GM23338 (cell line): ENCODE results near the gene OCA2. TPM values are rescaled to one million over a fixed set of nuclear protein-coding genes. Genes with fewer than 3 reads are reported as not detected.

Experiments used
- ATAC-seq: fragments of 200-7000 bp; cut with Tn5 transposase; 3 replicates; pipeline ENCODE4 v1.9.1; 2020
- DNase-seq: peaks from one replicate; pipeline ENCODE4 v3.0.0-alpha.2; 2015; ENCODE audit warnings: low spot score
- H2AFZ ChIP-seq: fragments of 200-600 bp; sonication (generic); 2 replicates; pipeline ENCODE4 v1.8.0; 2016; ENCODE audit warnings: antibody characterized with exemption, mild to moderate bottlenecking, moderate library complexity
- H3F3A ChIP-seq: fragments of 200-600 bp; sonication (generic); replicated peaks from 2 replicates; pipeline ENCODE4 v1.8.0; 2017; ENCODE audit warnings: antibody characterized with exemption, mixed run types, low read depth
- H3K27ac ChIP-seq: fragments of 200-600 bp; sonication (generic); 2 replicates; pipeline ENCODE4 v1.6.1; 2016; ENCODE audit warnings: low read depth
- H3K27me3 ChIP-seq: fragments of 200-600 bp; sonication (generic); 2 replicates; pipeline ENCODE4 v1.8.0; 2016; ENCODE audit warnings: mild to moderate bottlenecking, mixed run types, moderate library complexity; ENCODE audit not compliant: insufficient read depth
- H3K36me3 ChIP-seq: fragments of 200-600 bp; sonication (generic); 2 replicates; pipeline ENCODE4 v1.8.0; 2016; ENCODE audit warnings: mild to moderate bottlenecking; ENCODE audit not compliant: insufficient read depth
- H3K4me1 ChIP-seq: fragments of 200-600 bp; sonication (generic); 2 replicates; pipeline ENCODE4 v1.8.0; 2016; ENCODE audit warnings: mild to moderate bottlenecking, moderate library complexity; ENCODE audit not compliant: insufficient read depth
- H3K4me2 ChIP-seq: fragments of 200-600 bp; sonication (generic); 2 replicates; pipeline ENCODE4 v1.7.1; 2017; ENCODE audit warnings: mixed run types
- H3K4me3 ChIP-seq: fragments of 200-600 bp; sonication (generic); 2 replicates; pipeline ENCODE4 v1.6.1; 2016; ENCODE audit warnings: mixed run types
- H3K79me2 ChIP-seq: fragments of 200-600 bp; sonication (generic); replicated peaks from 2 replicates; pipeline ENCODE4 v1.8.0; 2017; ENCODE audit warnings: mild to moderate bottlenecking; ENCODE audit not compliant: insufficient read depth
- H3K9me2 ChIP-seq: fragments of 200-600 bp; sonication (generic); 2 replicates; pipeline ENCODE4 v1.8.0; 2017; ENCODE audit not compliant: insufficient read depth
- H4K20me1 ChIP-seq: fragments of 200-600 bp; sonication (generic); replicated peaks from 2 replicates; pipeline ENCODE4 v1.8.0; 2017; ENCODE audit warnings: mild to moderate bottlenecking; ENCODE audit not compliant: insufficient read depth
- H3K27ac Mint-ChIP-seq: 2 replicates; pipeline ENCODE4 v1.8.0; 2020; ENCODE audit warnings: inconsistent platforms, mild to moderate bottlenecking, moderate library complexity, mixed read lengths
- H3K27me3 Mint-ChIP-seq: 3 replicates; pipeline ENCODE4 v1.8.0; 2022; ENCODE audit warnings: low read depth, mild to moderate bottlenecking, moderate library complexity, mixed read lengths, inconsistent platforms; ENCODE audit not compliant: insufficient read depth, poor library complexity
- H3K36me3 Mint-ChIP-seq: 3 replicates; pipeline ENCODE4 v1.8.0; 2021; ENCODE audit warnings: low read depth, mild to moderate bottlenecking, inconsistent platforms, moderate library complexity, mixed read lengths
- H3K4me1 Mint-ChIP-seq: 3 replicates; pipeline ENCODE4 v1.8.0; 2020; ENCODE audit warnings: mild to moderate bottlenecking, inconsistent platforms, mixed read lengths
- H3K4me3 Mint-ChIP-seq: 3 replicates; pipeline ENCODE4 v1.8.0; 2021; ENCODE audit warnings: moderate library complexity, mild to moderate bottlenecking, inconsistent platforms, mixed read lengths
- H3K9me3 Mint-ChIP-seq: 3 replicates; pipeline ENCODE4 v1.8.0; 2020; ENCODE audit warnings: moderate library complexity, mild to moderate bottlenecking, inconsistent platforms, mixed read lengths
- CREB1 ChIP-seq: fragments of 250-450 bp; sonication (Bioruptor Pico); IDR thresholded peaks from 2 replicates; pipeline ENCODE4 v1.5.0; 2020; ENCODE audit warnings: low read depth, mild to moderate bottlenecking, moderate library complexity
- CTCF ChIP-seq, 2 experiments: fragments of 200-600 bp in 1 of 2; sonication (generic) in 1 of 2; conservative IDR thresholded peaks; 2 replicates each; pipeline versions ENCODE4 v1.5.1 to v1.6.1; 2016 to 2017; ENCODE audit warnings: antibody characterized with exemption in 2 of 2, low read depth in 2 of 2, mild to moderate bottlenecking in 2 of 2, moderate library complexity in 1 of 2
- ETS1 ChIP-seq: IDR thresholded peaks from 2 replicates; pipeline ENCODE4 v1.6.1; 2016; ENCODE audit warnings: antibody characterized with exemption
- EZH2 ChIP-seq: fragments of 200-600 bp; sonication (generic); IDR thresholded peaks from one replicate; pipeline ENCODE4 v1.8.0; 2017; ENCODE audit warnings: antibody characterized with exemption, mild to moderate bottlenecking, low read depth; ENCODE audit not compliant: unreplicated experiment
- EZH2phosphoT487 ChIP-seq: fragments of 200-600 bp; sonication (generic); IDR thresholded peaks from one replicate; pipeline ENCODE4 v1.8.1; 2018; ENCODE audit warnings: antibody characterized with exemption; ENCODE audit not compliant: unreplicated experiment
- JUNB ChIP-seq: IDR thresholded peaks from one replicate; pipeline ENCODE4 v1.6.1; 2016; ENCODE audit warnings: antibody characterized with exemption; ENCODE audit not compliant: unreplicated experiment
- POLR2AphosphoS5 ChIP-seq: IDR thresholded peaks from 2 replicates; pipeline ENCODE4 v1.6.1; 2016; ENCODE audit warnings: antibody characterized with exemption, low read depth
- REST ChIP-seq: IDR thresholded peaks from one replicate; pipeline ENCODE4 v1.6.1; 2018; ENCODE audit warnings: antibody characterized with exemption; ENCODE audit not compliant: unreplicated experiment
- ZNF114 ChIP-seq: fragments of 250-450 bp; sonication (Bioruptor Pico); IDR thresholded peaks from 2 replicates; pipeline ENCODE4 v1.5.0; 2020; ENCODE audit warnings: mild to moderate bottlenecking, moderate library complexity
- ZNF331 ChIP-seq: fragments of 250-450 bp; sonication (Bioruptor Pico); IDR thresholded peaks from 2 replicates; pipeline ENCODE4 v1.5.0; 2020; ENCODE audit warnings: low read depth, mild to moderate bottlenecking, moderate library complexity
- polyA plus RNA-seq: library from polyadenylated mRNA; unstranded; fragments of >200 nt; fragmentation: Nextera tagmentation; extraction: Ambion mirVana; gene quantifications from 2 replicates; pipeline ENCODE4 v1.2.1, GENCODE V29; 2016
- total RNA-seq: library from RNA; depleted of rRNA; stranded (reverse); fragments of >200 nt; shearing (Covaris generic); gene quantifications from 2 replicates; pipeline ENCODE4 v1.2.3, GENCODE V29; 2014

The OCA2 gene
- total and polyA plus RNA-seq, 2 experiments from 2014 or later: 0.40 to 0.69 TPM

- no peak for TF ChIP-seq CTCF (conservative IDR thresholded peaks at IDR 0.05; ENCODE audit: low read depth in 2 of 2)
- no peak for TF ChIP-seq JUNB
- no peak for TF ChIP-seq ZNF331 (CRISPR knock-in tag)
- TF ChIP-seq EZH2: no peak
Measured at GRCh38 chr15:27973886-27974285, 125.2 kb downstream of the OCA2 start (continued).

- Histone ChIP-seq H3K79me2 (no peaks in the 10 kb centered on the region), H3K4me2 (no peak overlapping the region), H2AFZ (no peak overlapping the region), H3K36me3 (no peaks in the 10 kb centered on the region), H3F3A (no peaks in the 10 kb centered on the region), H3K9me2 (no peaks in the 10 kb centered on the region), H3K27ac (no peak overlapping the region), H3K4me1 (no peaks in the 10 kb centered on the region), H3K4me3 (no peak overlapping the region), H3K27me3 (no peaks in the 10 kb centered on the region), H4K20me1 (no peaks in the 10 kb centered on the region)
- H3K36me3 Mint-ChIP-seq: no peaks in the 10 kb centered on the region
- ATAC-seq: no peak
- no peaks in the 10 kb centered on the region for H3K27me3 Mint-ChIP-seq
- H3K9me3 Mint-ChIP-seq: no peaks in the 10 kb centered on the region; the same call in none of the 3 replicates
- no peak for DNase-seq
- no peaks in the 10 kb centered on the region for H3K4me1 Mint-ChIP-seq
- TF ChIP-seq REST (no peak), POLR2AphosphoS5 (no peak)
- no peak overlapping the region for H3K4me3 Mint-ChIP-seq
- H3K27ac Mint-ChIP-seq: no peak overlapping the region
Measured at GRCh38 chr15:27970661-27971392, 128.3 kb downstream of the OCA2 start.

- Mint-ChIP-seq H3K36me3 (no peaks in the 10 kb centered on the region), H3K4me1 (no peaks in the 10 kb centered on the region), H3K27me3 (no peaks in the 10 kb centered on the region), H3K4me3 (no peak overlapping the region), H3K27ac (no peak overlapping the region), H3K9me3 (no peaks in the 10 kb centered on the region; the same call in 2 of the 3 replicates)
- no peak overlapping the region for H3K27ac ChIP-seq
- H3K36me3 ChIP-seq: no peaks in the 10 kb centered on the region
- no peaks in the 10 kb centered on the region for H4K20me1 ChIP-seq
- H3K79me2 ChIP-seq: no peaks in the 10 kb centered on the region
- no peak for ATAC-seq
- H3K4me3 ChIP-seq: no peak overlapping the region
- no peak overlapping the region for H3K4me2 ChIP-seq
- H3K4me1 ChIP-seq: no peaks in the 10 kb centered on the region
- H3F3A ChIP-seq: no peaks in the 10 kb centered on the region
- no peak for DNase-seq
- TF ChIP-seq EZH2phosphoT487: no peak
- no peak for TF ChIP-seq EZH2
- no peak for TF ChIP-seq CREB1 (CRISPR knock-in tag)
- TF ChIP-seq JUNB: no peak
- TF ChIP-seq ZNF114 (CRISPR knock-in tag): no peak
- no peak for TF ChIP-seq ETS1
- TF ChIP-seq ZNF331 (CRISPR knock-in tag): no peak
- no peaks in the 10 kb centered on the region for H3K9me2 ChIP-seq
- H3K27me3 ChIP-seq: no peaks in the 10 kb centered on the region
- H2AFZ ChIP-seq: no peak overlapping the region
Measured at GRCh38 chr15:27967541-27967940, 131.6 kb downstream of the OCA2 start.
